ENCODE results near the gene WASL. TPM values are rescaled to one million over a fixed set of nuclear protein-coding genes. Genes with fewer than 3 reads are reported as not detected.

The WASL gene
- total and polyA plus RNA-seq, 2 of the 13 experiments (the other 11 are each of a cell fraction or from before 2014, with no cell fraction given), result 7.9 to 12.8 TPM

GRCh38 chr7:123748734-123749536, at the start of gene WASL (continued):
- no peak for TF ChIP-seq ZNF484 (CRISPR knock-in tag; IDR thresholded peaks at IDR 0.05; ENCODE audit: borderline replicate concordance, low read depth)
- peak; percentile 96 for TF ChIP-seq YY1 (IDR thresholded peaks at IDR 0.05; ENCODE audit: insufficient read depth, insufficient replicate concordance, low read depth, low read length)
- TF ChIP-seq ZNF331 (CRISPR knock-in tag; IDR thresholded peaks at IDR 0.05), result peak; percentile 44
- peak; percentile 64; the same call in 1 of the 2 replicates for TF ChIP-seq ZNF543 (CRISPR knock-in tag; IDR thresholded peaks at IDR 0.05)
- TF ChIP-seq PRMT3 (CRISPR knock-in tag; IDR thresholded peaks at IDR 0.05; ENCODE audit: borderline replicate concordance, low read depth), result peak; percentile 87
- TF ChIP-seq GZF1 (CRISPR knock-in tag; IDR thresholded peaks at IDR 0.05), result no peak
- TF ChIP-seq ZSCAN30 (CRISPR knock-in tag; IDR thresholded peaks at IDR 0.05), result no peak
- no peak; the same call in 1 of the 2 replicates for TF ChIP-seq ZFAT (CRISPR knock-in tag; conservative IDR thresholded peaks at IDR 0.05)
- TF ChIP-seq KDM5A (IDR thresholded peaks at IDR 0.05; ENCODE audit: borderline replicate concordance, low read length), result peak; percentile 62; the same call in 1 of the 2 replicates
- TF ChIP-seq ZNF30 (CRISPR knock-in tag; IDR thresholded peaks at IDR 0.05), result no peak
- no peak for TF ChIP-seq HIC2 (CRISPR knock-in tag; IDR thresholded peaks at IDR 0.05; ENCODE audit: low read depth)
- peak; percentile 3; the same call in 1 of the 2 replicates for TF ChIP-seq ZMYM3 (CRISPR knock-in tag; IDR thresholded peaks at IDR 0.05)
- no peak for TF ChIP-seq CEBPB (IDR thresholded peaks at IDR 0.05; ENCODE audit: borderline replicate concordance, low read depth, low read length)
- TF ChIP-seq ARNT2 (CRISPR knock-in tag; IDR thresholded peaks at IDR 0.05; ENCODE audit: low read depth), result peak; percentile 92
- no peak; the same call in 1 of the 2 replicates for TF ChIP-seq ZNF572 (CRISPR knock-in tag; IDR thresholded peaks at IDR 0.05)
- peak; percentile 91; the same call in 1 of the 2 replicates for TF ChIP-seq YEATS4 (CRISPR knock-in tag; IDR thresholded peaks at IDR 0.05; ENCODE audit: borderline replicate concordance)
- no peak for TF ChIP-seq RELA (CRISPR knock-in tag; IDR thresholded peaks at IDR 0.05)
- TF ChIP-seq HNF1A (IDR thresholded peaks at IDR 0.05; ENCODE audit: low read depth), result no peak; the same call in 1 of the 2 replicates
- TF ChIP-seq HNF1A (CRISPR knock-in tag; IDR thresholded peaks at IDR 0.05; ENCODE audit: borderline replicate concordance), result no peak; the same call in 1 of the 2 replicates
- TF ChIP-seq BRD4 (CRISPR knock-in tag; IDR thresholded peaks at IDR 0.05), result peak; percentile 80; the same call in 1 of the 2 replicates
- TF ChIP-seq FLYWCH1 (CRISPR knock-in tag; IDR thresholded peaks at IDR 0.05), result peak; percentile 84; the same call in 1 of the 2 replicates
- TF ChIP-seq ZBTB43 (CRISPR knock-in tag; conservative IDR thresholded peaks at IDR 0.05), result peak; percentile 60
- TF ChIP-seq ZNF124 (CRISPR knock-in tag; IDR thresholded peaks at IDR 0.05), result no peak; the same call in 1 of the 2 replicates
